Kidney tubule cell (primary cell): ENCODE results near the gene TLNRD1.

Experiments used
- DNase-seq: peaks from one replicate; pipeline ENCODE4 v3.0.0-alpha.2; 2018; ENCODE audit warnings: low spot score

TLNRD1 gene

GRCh38 chr15:81002331-81003096 is 1.8 kb downstream of the TLNRD1 start:
- DNase-seq = no peak

GRCh38 chr15:81003097-81003350 is 2.3 kb downstream of the TLNRD1 start:
- DNase-seq = no peak

- DNase-seq = no peak
Measured at GRCh38 chr15:81006124-81006523, 5.4 kb downstream of the TLNRD1 start.

- no peak for DNase-seq
Measured at GRCh38 chr15:81007428-81008064, 6.8 kb downstream of the TLNRD1 start.

GRCh38 chr15:81008312-81008711 is 7.6 kb downstream of the TLNRD1 start:
- DNase-seq = no peak

- DNase-seq = no peak
Measured at GRCh38 chr15:81010086-81010485, 9.4 kb downstream of the TLNRD1 start.

- no peak for DNase-seq
Measured at GRCh38 chr15:81011593-81011992, 10.9 kb downstream of the TLNRD1 start.

- no peak for DNase-seq
Measured at GRCh38 chr15:81012588-81012987, 11.9 kb downstream of the TLNRD1 start.

- DNase-seq = no peak
Measured at GRCh38 chr15:81013396-81013929, 12.7 kb downstream of the TLNRD1 start.

- no peak for DNase-seq
Measured at GRCh38 chr15:81014446-81015093, 13.8 kb downstream of the TLNRD1 start.

- no peak for DNase-seq
Measured at GRCh38 chr15:81015621-81016488, 15.1 kb downstream of the TLNRD1 start.

- DNase-seq = no peak
Measured at GRCh38 chr15:81016489-81017068, 15.9 kb downstream of the TLNRD1 start.

- DNase-seq = no peak
Measured at GRCh38 chr15:81018197-81018596, 17.5 kb downstream of the TLNRD1 start.

- DNase-seq = no peak
Measured at GRCh38 chr15:81021321-81021720, 20.6 kb downstream of the TLNRD1 start.

GRCh38 chr15:81023483-81024264 is 23.0 kb downstream of the TLNRD1 start:
- peak; percentile 62 for DNase-seq

- no peak for DNase-seq
Measured at GRCh38 chr15:81024265-81024872, 23.6 kb downstream of the TLNRD1 start.

GRCh38 chr15:81024936-81025335 is 24.2 kb downstream of the TLNRD1 start:
- DNase-seq = no peak

- DNase-seq = no peak
Measured at GRCh38 chr15:81025721-81026370, 25.1 kb downstream of the TLNRD1 start.

GRCh38 chr15:81026836-81027599 is 26.3 kb downstream of the TLNRD1 start:
- peak; percentile 32 for DNase-seq
